PC-9 (cell line): Measurements from ENCODE around the gene ALPK3. TPM values are rescaled to one million over a fixed set of nuclear protein-coding genes. Genes with fewer than 3 reads are reported as not detected.

Experiments
- BruUV-seq: library from RNA; stranded (reverse); fragments of 400-500 nt; replicated peaks from 2 replicates; lab custom pipeline; 2021; lab: Mats Ljungman, UMichigan
- CTCF ChIA-PET: fragments of 300-600 bp; sonication (Branson Sonifier 250); formaldehyde crosslinking; loops from one replicate; lab custom pipeline; 2022; ENCODE audit warnings: antibody characterized with exemption; lab: Charles Lee
- POLR2A ChIA-PET: fragments of 300-600 bp; sonication (Branson Sonifier 250); formaldehyde crosslinking; loops from one replicate; lab custom pipeline; 2022; ENCODE audit warnings: antibody characterized with exemption; ENCODE audit not compliant: unreplicated experiment; lab: Charles Lee
- DNase-seq, 2 experiments: peaks; one replicate each; pipeline versions ENCODE4 v3.0.0 to v3.0.0-alpha.2; 2015 to 2022; ENCODE audit warnings: mixed read lengths in 1 of 2
- H2AFZ ChIP-seq: fragments of 200-600 bp; sonication (generic); 2 replicates; pipeline ENCODE4 v1.8.1; 2017; ENCODE audit warnings: antibody characterized with exemption
- H3F3A ChIP-seq: fragments of 200-600 bp; sonication (generic); 2 replicates; pipeline ENCODE4 v1.8.1; 2017; ENCODE audit warnings: antibody characterized with exemption, mild to moderate bottlenecking, low read depth; ENCODE audit not compliant: insufficient read depth
- H3K27ac ChIP-seq: fragments of 200-600 bp; sonication (generic); 2 replicates; pipeline ENCODE4 v1.6.1; 2016; ENCODE audit warnings: mixed run types
- H3K27me3 ChIP-seq: fragments of 200-600 bp; sonication (generic); 2 replicates; pipeline ENCODE4 v1.6.1; 2016; ENCODE audit warnings: low read depth, mixed run types; ENCODE audit not compliant: insufficient read depth
- H3K36me3 ChIP-seq: fragments of 200-600 bp; sonication (generic); 2 replicates; pipeline ENCODE4 v1.6.1; 2016; ENCODE audit warnings: low read depth, mixed run types
- H3K4me1 ChIP-seq: fragments of 200-600 bp; sonication (generic); replicated peaks from 2 replicates; pipeline ENCODE4 v1.6.1; 2016; ENCODE audit warnings: mixed run types; ENCODE audit not compliant: insufficient read depth
- H3K4me2 ChIP-seq: fragments of 200-600 bp; sonication (generic); 2 replicates; pipeline ENCODE4 v1.6.1; 2017; ENCODE audit warnings: mixed run types
- H3K4me3 ChIP-seq: fragments of 200-600 bp; sonication (generic); 2 replicates; pipeline ENCODE4 v1.6.1; 2016; ENCODE audit warnings: mixed run types
- H3K79me2 ChIP-seq: fragments of 200-600 bp; sonication (generic); 2 replicates; pipeline ENCODE4 v1.6.1; 2017; ENCODE audit warnings: low read depth, mixed run types
- H3K9me2 ChIP-seq: fragments of 200-600 bp; sonication (generic); 2 replicates; pipeline ENCODE4 v1.8.1; 2017; ENCODE audit warnings: mild to moderate bottlenecking; ENCODE audit not compliant: insufficient read depth
- H3K9me3 ChIP-seq: fragments of 200-600 bp; sonication (generic); 2 replicates; pipeline ENCODE4 v1.8.1; 2016; ENCODE audit warnings: low read depth; ENCODE audit not compliant: insufficient read depth
- H4K20me1 ChIP-seq: fragments of 200-600 bp; sonication (generic); 2 replicates; pipeline ENCODE4 v1.8.1; 2017; ENCODE audit not compliant: insufficient read depth
- EZH2 ChIP-seq: fragments of 200-600 bp; sonication (generic); IDR thresholded peaks from 2 replicates; pipeline ENCODE4 v1.8.0; 2017; ENCODE audit warnings: antibody characterized with exemption, low read depth
- intact Hi-C: fragments of 100-400 bp; cut with micrococcal nuclease; formaldehyde crosslinking; loops from one replicate; pipeline ENCODE4 v1.10.0; 2022; ENCODE audit not compliant: unreplicated experiment
- total RNA-seq: library from RNA; stranded (reverse); gene quantifications from 2 replicates; pipeline ENCODE4 v1.2.3, GENCODE V29; 2021
- TF ChIP-seq, protein P1 (sequence below): fragments of 200-600 bp; sonication (generic); conservative IDR thresholded peaks from 2 replicates; pipeline ENCODE4 v1.6.1; 2017; ENCODE audit warnings: mixed run types, antibody characterized with exemption, mild to moderate bottlenecking, moderate library complexity

ALPK3 gene
- total RNA-seq, 1 experiment from 2014 or later: 8.1 TPM

DNA sequence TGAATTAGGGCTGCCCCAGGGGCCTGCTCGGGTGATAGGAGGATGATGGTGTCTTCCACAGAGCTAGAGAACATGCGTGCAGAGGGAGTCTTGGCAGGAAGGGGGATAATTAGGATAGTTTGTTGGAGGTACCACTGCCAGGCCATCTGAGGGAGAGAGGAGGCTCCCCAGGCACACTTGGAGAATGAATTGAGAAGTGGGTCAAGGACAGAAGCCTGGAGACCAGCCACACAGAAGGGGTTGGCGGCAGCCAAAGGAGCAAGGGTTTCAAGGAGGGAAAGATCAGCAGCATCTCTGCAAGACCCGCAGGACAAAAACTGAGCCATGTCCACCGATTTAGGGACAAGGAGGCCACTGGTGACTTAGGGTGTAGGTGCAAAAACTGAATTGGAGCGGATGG is 74.2 kb downstream of the ALPK3 start:
- Histone ChIP-seq H2AFZ (no peak overlapping the region), H3K4me3 (no peak overlapping the region), H3K9me2 (no peaks in the 10 kb centered on the region), H3K4me2 (no peak overlapping the region), H3K9me3 (no peaks in the 10 kb centered on the region), H3K79me2 (no peaks in the 10 kb centered on the region), H3F3A (peaks cover 25% of the 10 kb centered on the region), H3K4me1 (peaks cover 32% of the 10 kb centered on the region), H3K27ac (no peak overlapping the region), H3K36me3 (no peaks in the 10 kb centered on the region), H4K20me1 (no peaks in the 10 kb centered on the region), H3K27me3 (no peaks in the 10 kb centered on the region)
- ChIA-PET CTCF (no interaction called here), POLR2A (no interaction called here)
- TF ChIP-seq EZH2: no peak
- TF ChIP-seq, protein P1, sequence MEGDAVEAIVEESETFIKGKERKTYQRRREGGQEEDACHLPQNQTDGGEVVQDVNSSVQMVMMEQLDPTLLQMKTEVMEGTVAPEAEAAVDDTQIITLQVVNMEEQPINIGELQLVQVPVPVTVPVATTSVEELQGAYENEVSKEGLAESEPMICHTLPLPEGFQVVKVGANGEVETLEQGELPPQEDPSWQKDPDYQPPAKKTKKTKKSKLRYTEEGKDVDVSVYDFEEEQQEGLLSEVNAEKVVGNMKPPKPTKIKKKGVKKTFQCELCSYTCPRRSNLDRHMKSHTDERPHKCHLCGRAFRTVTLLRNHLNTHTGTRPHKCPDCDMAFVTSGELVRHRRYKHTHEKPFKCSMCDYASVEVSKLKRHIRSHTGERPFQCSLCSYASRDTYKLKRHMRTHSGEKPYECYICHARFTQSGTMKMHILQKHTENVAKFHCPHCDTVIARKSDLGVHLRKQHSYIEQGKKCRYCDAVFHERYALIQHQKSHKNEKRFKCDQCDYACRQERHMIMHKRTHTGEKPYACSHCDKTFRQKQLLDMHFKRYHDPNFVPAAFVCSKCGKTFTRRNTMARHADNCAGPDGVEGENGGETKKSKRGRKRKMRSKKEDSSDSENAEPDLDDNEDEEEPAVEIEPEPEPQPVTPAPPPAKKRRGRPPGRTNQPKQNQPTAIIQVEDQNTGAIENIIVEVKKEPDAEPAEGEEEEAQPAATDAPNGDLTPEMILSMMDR: no peak
- no peak for DNase-seq
- intact Hi-C loops: no loop called here
- BruUV-seq: no TSS peak

DNA sequence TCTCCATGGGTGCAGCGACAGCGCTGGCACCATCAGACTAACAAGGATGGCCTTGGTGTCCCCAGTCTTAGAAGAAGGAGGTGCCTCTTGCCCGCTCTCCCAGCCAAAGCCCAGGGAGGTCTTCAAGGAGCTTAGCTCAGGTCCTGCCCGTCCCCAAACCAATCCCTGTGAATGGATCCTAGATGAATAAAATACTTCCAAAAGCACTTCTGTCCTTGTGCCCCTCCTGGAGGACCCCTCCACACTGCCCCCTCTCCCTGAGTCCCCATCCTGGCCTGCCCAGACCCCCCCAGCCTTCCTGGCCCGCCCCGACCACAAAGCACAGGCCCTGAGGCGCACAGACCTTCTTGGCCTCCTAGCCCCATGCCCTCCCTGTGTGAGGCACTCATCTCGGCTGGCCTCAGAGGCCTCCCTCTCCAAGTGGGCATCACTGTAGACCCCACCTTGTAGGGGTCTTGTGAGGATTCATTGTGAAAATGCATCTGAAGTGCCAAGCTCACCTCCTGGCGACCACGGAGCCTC is 75.7 kb downstream of the ALPK3 start:
- Histone ChIP-seq H3K79me2 (no peaks in the 10 kb centered on the region), H3K36me3 (no peaks in the 10 kb centered on the region), H3K4me1 (peaks cover 32% of the 10 kb centered on the region), H3K27ac (no peak overlapping the region), H3K27me3 (no peaks in the 10 kb centered on the region), H3K9me2 (no peaks in the 10 kb centered on the region), H3K4me2 (peak overlapping the region; percentile 71; the same call in 1 of the 2 replicates), H2AFZ (no peak overlapping the region), H3F3A (peaks cover 25% of the 10 kb centered on the region), H4K20me1 (no peaks in the 10 kb centered on the region), H3K4me3 (no peak overlapping the region), H3K9me3 (0 out of 2 replicates have a peak, but pooled peaks cover 4% of the 10 kb centered on the region)
- intact Hi-C loops: no loop called here
- TF ChIP-seq, protein P1: no peak
- no peak for TF ChIP-seq EZH2
- BruUV-seq: no TSS peak
- ChIA-PET CTCF (no interaction called here), POLR2A (no interaction called here)
- DNase-seq: no peak

DNA sequence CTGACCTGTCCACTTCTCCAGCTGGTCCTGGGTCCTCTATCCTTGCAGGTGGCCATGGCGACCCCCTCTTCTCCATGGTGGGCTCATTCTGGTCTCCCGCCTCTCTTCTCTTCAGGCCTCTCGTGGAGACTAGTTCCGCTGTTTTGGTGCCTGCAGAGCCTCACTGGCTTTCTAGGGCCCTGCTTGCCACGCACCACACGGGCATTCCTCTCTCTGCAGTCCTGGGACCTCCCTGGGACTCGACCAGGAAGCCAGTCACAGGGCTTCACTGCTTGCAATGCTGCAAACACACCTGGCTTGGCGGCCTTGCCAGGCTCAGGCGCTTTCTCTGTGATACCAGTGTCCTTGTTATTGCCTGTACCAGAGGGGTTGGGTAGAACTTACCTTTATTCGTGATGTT is 76.5 kb downstream of the ALPK3 start:
- Histone ChIP-seq H3K9me2 (no peaks in the 10 kb centered on the region), H3K4me1 (peaks cover 32% of the 10 kb centered on the region), H3K27me3 (no peaks in the 10 kb centered on the region), H3K27ac (peak overlapping the region; percentile 72), H3K79me2 (no peaks in the 10 kb centered on the region), H3K36me3 (no peaks in the 10 kb centered on the region), H2AFZ (no peak overlapping the region), H3K4me2 (peak overlapping the region; percentile 71), H3F3A (peaks cover 25% of the 10 kb centered on the region), H3K9me3 (0 out of 2 replicates have a peak, but pooled peaks cover 4% of the 10 kb centered on the region), H3K4me3 (no peak overlapping the region), H4K20me1 (no peaks in the 10 kb centered on the region)
- BruUV-seq: no TSS peak
- intact Hi-C loops: no loop called here
- POLR2A ChIA-PET: no interaction called here
- CTCF ChIA-PET: no interaction called here
- TF ChIP-seq EZH2: no peak
- TF ChIP-seq, protein P1: no peak
- DNase-seq: no peak
